Endodermal cell (in vitro differentiated cells): Measurements from ENCODE around the gene RCAN3. TPM values are rescaled to one million over a fixed set of nuclear protein-coding genes. Genes with fewer than 3 reads are reported as not detected.
A peak's percentile ranks its signal among the peaks of the same experiment; 100 is the strongest.
"Not testable (repeated sequence)": the region's sequence is repeated elsewhere in the genome, so short reads cannot be mapped to it uniquely, and the experiment has no call there.

Experiments used
- DNase-seq: peaks from one replicate; pipeline ENCODE4 v3.0.0-alpha.2; 2017
- H3K27ac ChIP-seq: 2 replicates; pipeline ENCODE4 v1.5.1; 2013; ENCODE audit warnings: mild to moderate bottlenecking, low read depth, low read length, moderate library complexity
- H3K27me3 ChIP-seq: 2 replicates; pipeline ENCODE4 v1.6.1; 2013; ENCODE audit warnings: mild to moderate bottlenecking, low read length, moderate library complexity; ENCODE audit not compliant: insufficient read depth, control insufficient read depth, poor library complexity, severe bottlenecking
- H3K36me3 ChIP-seq: 2 replicates; pipeline ENCODE4 v1.7.0; 2013; ENCODE audit warnings: mild to moderate bottlenecking, low read length, moderate library complexity; ENCODE audit not compliant: control insufficient read depth, insufficient read depth
- H3K4me1 ChIP-seq: one replicate; pipeline ENCODE4 v1.7.0; 2013; ENCODE audit warnings: low read length; ENCODE audit not compliant: control insufficient read depth, insufficient read depth
- H3K4me3 ChIP-seq: 2 replicates; pipeline ENCODE4 v1.5.1; 2013; ENCODE audit warnings: mild to moderate bottlenecking, low read length, moderate library complexity
- H3K9ac ChIP-seq: 2 replicates; pipeline ENCODE4 v1.6.1; 2013; ENCODE audit warnings: mild to moderate bottlenecking, low read length, moderate library complexity; ENCODE audit not compliant: poor library complexity, severe bottlenecking; ENCODE audit errors: extremely low read depth
- H3K9me3 ChIP-seq: 2 replicates; pipeline ENCODE4 v1.6.1; 2013; ENCODE audit warnings: mild to moderate bottlenecking, low read length, moderate library complexity; ENCODE audit not compliant: control insufficient read depth
- H3K27ac Mint-ChIP-seq: 2 replicates; pipeline ENCODE4 v1.8.0; 2020; ENCODE audit warnings: mixed read lengths
- H3K27me3 Mint-ChIP-seq: 2 replicates; pipeline ENCODE4 v1.8.0; 2021; ENCODE audit warnings: mild to moderate bottlenecking, mixed read lengths; ENCODE audit not compliant: insufficient read depth
- H3K36me3 Mint-ChIP-seq: 2 replicates; pipeline ENCODE4 v1.8.0; 2020; ENCODE audit warnings: low read depth, mixed read lengths
- H3K4me1 Mint-ChIP-seq: 2 replicates; pipeline ENCODE4 v1.8.0; 2020; ENCODE audit warnings: mixed read lengths
- H3K4me3 Mint-ChIP-seq: 2 replicates; pipeline ENCODE4 v1.8.0; 2020; ENCODE audit warnings: mild to moderate bottlenecking, moderate library complexity, mixed read lengths
- H3K9me3 Mint-ChIP-seq: 2 replicates; pipeline ENCODE4 v1.8.0; 2020; ENCODE audit warnings: mild to moderate bottlenecking, mixed read lengths
- WGBS, 2 experiments: methylation state at CpG; one replicate each; pipeline versions ENCODE4 v1.1.5 to v1.1.7; 2013; ENCODE audit warnings: missing lambda C conversion rate in 2 of 2, mixed read lengths in 1 of 2; ENCODE audit not compliant: insufficient coverage in 1 of 2, insufficient read length in 1 of 2; 5-methylcytosine and 5-hydroxymethylcytosine counted together
- total RNA-seq, 2 donors: library from RNA; stranded (reverse); fragmentation: NEBNext Ultra II Directional in 1 of 2; extraction: Animal tissue kit (Norgen Biotek cat#: 25700) in 1 of 2; gene quantifications; 2 replicates in 1 of 2; 3 replicates in 1 of 2; pipeline ENCODE4 v1.2.1, GENCODE V29; 2021
- TF ChIP-seq, protein P1 (sequence below): fragments of 200-600 bp; sonication (generic); conservative IDR thresholded peaks from 2 replicates; pipeline ENCODE4 v1.5.0; 2021; ENCODE audit warnings: antibody characterized with exemption, mild to moderate bottlenecking

The RCAN3 gene
- total RNA-seq, 2 donors from 2014 or later: 31.9 to 36.8 TPM

DNA sequence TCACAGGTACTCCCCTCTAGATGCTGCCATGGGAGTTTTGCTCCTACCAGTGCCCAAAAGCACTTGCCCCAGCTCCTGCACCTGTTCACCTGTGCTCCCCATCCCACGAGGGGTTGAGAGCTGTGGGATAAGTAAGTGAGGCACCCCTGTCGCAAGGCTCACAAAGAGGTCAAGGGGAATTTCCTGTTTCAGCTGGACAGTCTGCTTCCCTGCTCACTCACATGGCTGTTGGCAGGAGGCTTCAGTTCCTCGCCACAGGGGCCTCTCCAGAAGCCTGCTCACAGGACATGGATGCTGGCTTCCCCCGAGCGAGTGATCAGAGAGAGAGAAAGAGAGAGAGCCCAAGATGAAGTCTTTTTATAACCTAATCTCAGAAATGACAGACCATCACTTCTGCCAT lies 44.6 kb downstream of the RCAN3 start:
- H3K4me1 Mint-ChIP-seq: peaks cover 3% of the 10 kb centered on the region
- no peaks in the 10 kb centered on the region for H3K4me1 ChIP-seq
- H3K36me3 Mint-ChIP-seq: no peaks in the 10 kb centered on the region

DNA sequence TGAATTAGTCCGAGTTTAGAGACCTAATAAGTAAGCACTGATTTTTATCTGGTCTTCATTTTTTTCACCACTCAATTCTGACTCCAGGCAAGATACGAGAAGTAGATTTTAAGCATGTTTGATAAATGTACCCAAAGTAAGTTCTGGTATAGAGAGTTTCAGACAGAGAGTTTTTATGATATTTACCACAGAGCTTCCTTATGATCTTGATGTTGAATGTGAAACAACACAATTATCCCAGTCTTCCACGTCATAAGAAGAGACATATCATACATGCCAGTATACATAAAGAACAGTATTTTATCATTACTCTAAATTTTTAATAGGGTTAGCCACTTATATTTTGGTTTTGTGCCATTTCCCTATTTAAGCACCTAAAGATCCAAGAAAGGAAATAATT lies 45.4 kb downstream of the RCAN3 start:
- no peaks in the 10 kb centered on the region for H3K4me1 ChIP-seq
- no peak overlapping the region for H3K9ac ChIP-seq
- no peaks in the 10 kb centered on the region for H3K9me3 ChIP-seq
- Mint-ChIP-seq H3K27ac (no peak overlapping the region), H3K27me3 (no peaks in the 10 kb centered on the region), H3K36me3 (no peaks in the 10 kb centered on the region), H3K9me3 (no peaks in the 10 kb centered on the region), H3K4me1 (peaks cover 4% of the 10 kb centered on the region), H3K4me3 (no peak overlapping the region)
- H3K27me3 ChIP-seq: no peaks in the 10 kb centered on the region
- no peak overlapping the region for H3K4me3 ChIP-seq
- H3K36me3 ChIP-seq: no peaks in the 10 kb centered on the region
- no peak for DNase-seq
- TF ChIP-seq, protein P1, sequence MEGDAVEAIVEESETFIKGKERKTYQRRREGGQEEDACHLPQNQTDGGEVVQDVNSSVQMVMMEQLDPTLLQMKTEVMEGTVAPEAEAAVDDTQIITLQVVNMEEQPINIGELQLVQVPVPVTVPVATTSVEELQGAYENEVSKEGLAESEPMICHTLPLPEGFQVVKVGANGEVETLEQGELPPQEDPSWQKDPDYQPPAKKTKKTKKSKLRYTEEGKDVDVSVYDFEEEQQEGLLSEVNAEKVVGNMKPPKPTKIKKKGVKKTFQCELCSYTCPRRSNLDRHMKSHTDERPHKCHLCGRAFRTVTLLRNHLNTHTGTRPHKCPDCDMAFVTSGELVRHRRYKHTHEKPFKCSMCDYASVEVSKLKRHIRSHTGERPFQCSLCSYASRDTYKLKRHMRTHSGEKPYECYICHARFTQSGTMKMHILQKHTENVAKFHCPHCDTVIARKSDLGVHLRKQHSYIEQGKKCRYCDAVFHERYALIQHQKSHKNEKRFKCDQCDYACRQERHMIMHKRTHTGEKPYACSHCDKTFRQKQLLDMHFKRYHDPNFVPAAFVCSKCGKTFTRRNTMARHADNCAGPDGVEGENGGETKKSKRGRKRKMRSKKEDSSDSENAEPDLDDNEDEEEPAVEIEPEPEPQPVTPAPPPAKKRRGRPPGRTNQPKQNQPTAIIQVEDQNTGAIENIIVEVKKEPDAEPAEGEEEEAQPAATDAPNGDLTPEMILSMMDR: no peak
- H3K27ac ChIP-seq: no peak overlapping the region
- 100% methylated on average over 1 to 3 of the region's 3 CpGs for WGBS, 2 experiments

More for the DNA sequence above, 44.6 kb downstream of the RCAN3 start:
- Histone ChIP-seq H3K27me3 (no peaks in the 10 kb centered on the region), H3K4me3 (no peak overlapping the region), H3K36me3 (no peaks in the 10 kb centered on the region), H3K27ac (no peak overlapping the region), H3K9me3 (no peaks in the 10 kb centered on the region), H3K9ac (no peak overlapping the region)
- DNase-seq: no peak
- no peaks in the 10 kb centered on the region for H3K27me3 Mint-ChIP-seq
- H3K9me3 Mint-ChIP-seq: no peaks in the 10 kb centered on the region
- no peak overlapping the region for H3K4me3 Mint-ChIP-seq
- no peak overlapping the region for H3K27ac Mint-ChIP-seq
- TF ChIP-seq, protein P1: no peak
- WGBS, 2 experiments: 83 to 88% methylated on average over 2 to 5 of the region's 5 CpGs

DNA sequence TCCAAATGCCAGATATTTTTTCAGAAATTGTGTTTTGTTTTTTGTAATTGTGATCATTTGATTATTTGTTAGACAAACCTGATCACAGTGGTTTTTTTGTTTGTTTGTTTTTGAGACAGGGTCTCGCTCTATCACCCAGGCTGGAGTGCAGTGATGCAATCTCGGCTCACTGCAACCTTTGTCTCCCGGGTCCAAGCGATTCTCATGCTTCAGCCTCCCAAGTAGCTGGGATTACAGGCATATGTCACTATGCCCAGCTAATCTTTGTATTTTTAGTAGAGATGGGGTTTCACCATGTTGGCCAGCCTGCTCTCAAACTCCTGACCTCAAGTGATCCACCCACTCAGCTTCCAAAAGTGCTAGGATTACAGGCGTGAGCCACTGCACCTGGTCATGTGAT lies 46.6 kb downstream of the RCAN3 start:
- not testable (repeated sequence) for H3K36me3 Mint-ChIP-seq, H3K36me3 ChIP-seq, H3K27me3 ChIP-seq, H3K4me1 ChIP-seq, DNase-seq, H3K27me3 Mint-ChIP-seq, H3K9me3 ChIP-seq, H3K4me3 Mint-ChIP-seq, H3K27ac Mint-ChIP-seq, H3K9ac ChIP-seq, H3K4me3 ChIP-seq, H3K9me3 Mint-ChIP-seq, H3K27ac ChIP-seq, H3K4me1 Mint-ChIP-seq
- 86 to 96% methylated on average over 1 to 5 of the region's 5 CpGs for WGBS, 2 experiments

DNA sequence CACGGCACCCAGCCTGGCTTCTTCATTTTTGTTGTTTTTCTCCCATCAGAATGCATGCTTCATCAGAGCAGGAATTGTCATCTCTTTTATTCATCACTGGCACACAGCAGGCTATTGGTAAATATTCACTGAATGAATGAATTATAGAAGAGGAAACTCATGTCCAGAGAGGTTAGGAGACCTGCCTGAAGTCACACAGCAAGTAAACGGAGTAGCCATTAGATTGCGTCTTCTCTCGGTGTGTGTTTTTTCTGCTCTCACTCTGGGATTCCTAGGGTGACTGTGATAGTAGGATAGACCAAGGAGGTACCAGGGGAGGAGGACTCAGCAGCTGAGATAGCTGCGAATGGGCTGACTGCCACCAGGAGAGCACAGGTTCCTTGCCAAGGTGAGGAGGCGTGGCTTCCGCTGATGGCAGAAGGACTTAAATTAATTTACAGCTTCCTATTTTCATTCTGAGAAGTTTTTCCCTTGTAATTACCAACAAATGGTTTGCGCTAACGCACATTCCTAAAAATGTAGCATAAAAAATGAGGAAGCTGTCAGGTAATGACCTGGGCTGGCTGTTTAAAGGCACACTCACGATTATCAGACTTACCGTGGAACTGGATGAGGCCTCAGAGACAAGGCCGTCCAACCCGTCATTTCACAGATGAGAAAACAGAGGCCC lies 48.8 kb downstream of the RCAN3 start:
- peak; percentile 63 for DNase-seq
- no peak overlapping the region for H3K4me3 Mint-ChIP-seq
- no peak overlapping the region for H3K27ac ChIP-seq
- H3K36me3 Mint-ChIP-seq: no peaks in the 10 kb centered on the region
- H3K9ac ChIP-seq: no peak overlapping the region
- no peaks in the 10 kb centered on the region for H3K4me1 ChIP-seq
- no peaks in the 10 kb centered on the region for H3K9me3 ChIP-seq
- H3K27me3 ChIP-seq: peaks cover 22% of the 10 kb centered on the region
- TF ChIP-seq, protein P1: no peak
- no peaks in the 10 kb centered on the region for H3K36me3 ChIP-seq
- H3K9me3 Mint-ChIP-seq: no peaks in the 10 kb centered on the region
- peaks cover 26% of the 10 kb centered on the region for H3K27me3 Mint-ChIP-seq
- WGBS, 2 experiments: 91% methylated on average over 11 to 13 of the region's 13 CpGs
- no peak overlapping the region for H3K27ac Mint-ChIP-seq
- H3K4me1 Mint-ChIP-seq: peaks cover 8% of the 10 kb centered on the region
- H3K4me3 ChIP-seq: no peak overlapping the region
